Peyer's patch (tissue), 4 donors: ENCODE measurements around the gene ANXA6.

ENCODE experiments used
- CTCF ChIP-seq, 6 experiments: fragments of 450-650 bp in 4 of 6; fragments of 200-600 bp in 2 of 6; sonication (generic) in 1 of 6; IDR thresholded peaks; one replicate each; pipeline ENCODE4 v1.5.1; 2017 to 2019; ENCODE audit warnings: antibody characterized with exemption in 6 of 6, mild to moderate bottlenecking in 3 of 6, moderate library complexity in 1 of 6
- POLR2A ChIP-seq, 2 donors: fragments of 450-650 bp; IDR thresholded peaks; one replicate each; pipeline ENCODE4 v1.5.1; 2017; ENCODE audit warnings: antibody characterized with exemption in 2 of 2, mild to moderate bottlenecking in 2 of 2, moderate library complexity in 2 of 2

GRCh38 chr5:151202381-151203139 is 45.0 kb upstream of the ANXA6 start:
- TF ChIP-seq CTCF (IDR thresholded peaks at IDR 0.05) (no peak), POLR2A (IDR thresholded peaks at IDR 0.05) (no peak)
